PC-9 (cell line): ENCODE results near the gene ZNF407. TPM values are rescaled to one million over a fixed set of nuclear protein-coding genes. Genes with fewer than 3 reads are reported as not detected.

Experiments
- BruUV-seq: library from RNA; stranded (reverse); fragments of 400-500 nt; replicated peaks from 2 replicates; lab custom pipeline; 2021; lab: Mats Ljungman, UMichigan
- CTCF ChIA-PET: fragments of 300-600 bp; sonication (Branson Sonifier 250); formaldehyde crosslinking; loops from one replicate; lab custom pipeline; 2022; ENCODE audit warnings: antibody characterized with exemption; lab: Charles Lee
- POLR2A ChIA-PET: fragments of 300-600 bp; sonication (Branson Sonifier 250); formaldehyde crosslinking; loops from one replicate; lab custom pipeline; 2022; ENCODE audit warnings: antibody characterized with exemption; ENCODE audit not compliant: unreplicated experiment; lab: Charles Lee
- DNase-seq, 2 experiments: peaks; one replicate each; pipeline versions ENCODE4 v3.0.0 to v3.0.0-alpha.2; 2015 to 2022; ENCODE audit warnings: mixed read lengths in 1 of 2
- H2AFZ ChIP-seq: fragments of 200-600 bp; sonication (generic); 2 replicates; pipeline ENCODE4 v1.8.1; 2017; ENCODE audit warnings: antibody characterized with exemption
- H3F3A ChIP-seq: fragments of 200-600 bp; sonication (generic); 2 replicates; pipeline ENCODE4 v1.8.1; 2017; ENCODE audit warnings: antibody characterized with exemption, mild to moderate bottlenecking, low read depth; ENCODE audit not compliant: insufficient read depth
- H3K27ac ChIP-seq: fragments of 200-600 bp; sonication (generic); 2 replicates; pipeline ENCODE4 v1.6.1; 2016; ENCODE audit warnings: mixed run types
- H3K27me3 ChIP-seq: fragments of 200-600 bp; sonication (generic); 2 replicates; pipeline ENCODE4 v1.6.1; 2016; ENCODE audit warnings: low read depth, mixed run types; ENCODE audit not compliant: insufficient read depth
- H3K36me3 ChIP-seq: fragments of 200-600 bp; sonication (generic); 2 replicates; pipeline ENCODE4 v1.6.1; 2016; ENCODE audit warnings: low read depth, mixed run types
- H3K4me1 ChIP-seq: fragments of 200-600 bp; sonication (generic); replicated peaks from 2 replicates; pipeline ENCODE4 v1.6.1; 2016; ENCODE audit warnings: mixed run types; ENCODE audit not compliant: insufficient read depth
- H3K4me2 ChIP-seq: fragments of 200-600 bp; sonication (generic); 2 replicates; pipeline ENCODE4 v1.6.1; 2017; ENCODE audit warnings: mixed run types
- H3K4me3 ChIP-seq: fragments of 200-600 bp; sonication (generic); 2 replicates; pipeline ENCODE4 v1.6.1; 2016; ENCODE audit warnings: mixed run types
- H3K79me2 ChIP-seq: fragments of 200-600 bp; sonication (generic); 2 replicates; pipeline ENCODE4 v1.6.1; 2017; ENCODE audit warnings: low read depth, mixed run types
- H3K9me2 ChIP-seq: fragments of 200-600 bp; sonication (generic); 2 replicates; pipeline ENCODE4 v1.8.1; 2017; ENCODE audit warnings: mild to moderate bottlenecking; ENCODE audit not compliant: insufficient read depth
- H3K9me3 ChIP-seq: fragments of 200-600 bp; sonication (generic); 2 replicates; pipeline ENCODE4 v1.8.1; 2016; ENCODE audit warnings: low read depth; ENCODE audit not compliant: insufficient read depth
- H4K20me1 ChIP-seq: fragments of 200-600 bp; sonication (generic); 2 replicates; pipeline ENCODE4 v1.8.1; 2017; ENCODE audit not compliant: insufficient read depth
- CTCF ChIP-seq: fragments of 200-600 bp; sonication (generic); conservative IDR thresholded peaks from 2 replicates; pipeline ENCODE4 v1.6.1; 2017; ENCODE audit warnings: mixed run types, antibody characterized with exemption, mild to moderate bottlenecking, moderate library complexity
- EZH2 ChIP-seq: fragments of 200-600 bp; sonication (generic); IDR thresholded peaks from 2 replicates; pipeline ENCODE4 v1.8.0; 2017; ENCODE audit warnings: antibody characterized with exemption, low read depth
- intact Hi-C: fragments of 100-400 bp; cut with micrococcal nuclease; formaldehyde crosslinking; loops from one replicate; pipeline ENCODE4 v1.10.0; 2022; ENCODE audit not compliant: unreplicated experiment
- total RNA-seq: library from RNA; stranded (reverse); gene quantifications from 2 replicates; pipeline ENCODE4 v1.2.3, GENCODE V29; 2021

Gene ZNF407
- total RNA-seq, 1 experiment from 2014 or later: 13.4 TPM

- POLR2A ChIA-PET: no interaction called here
- Histone ChIP-seq H3K4me1 (no peaks in the 10 kb centered on the region), H3K4me2 (no peak overlapping the region), H3K36me3 (no peaks in the 10 kb centered on the region), H3K4me3 (no peak overlapping the region), H4K20me1 (no peaks in the 10 kb centered on the region), H3F3A (no peaks in the 10 kb centered on the region), H3K9me2 (no peaks in the 10 kb centered on the region), H3K27ac (no peak overlapping the region), H3K27me3 (no peaks in the 10 kb centered on the region), H3K9me3 (no peaks in the 10 kb centered on the region), H3K79me2 (no peaks in the 10 kb centered on the region), H2AFZ (no peak overlapping the region)
- no TSS peak for BruUV-seq
- TF ChIP-seq EZH2 (no peak), CTCF (peak; percentile 67)
- CTCF ChIA-PET: interaction anchor here (0.5 to 0.8 kb wide), 4 partner anchors 21 to 114 kb away, joined by 3 to 5 read pairs (median 3); no protein-coding TSS in a partner anchor
- intact Hi-C loops: no loop called here
- no peak for DNase-seq
Observed at GRCh38 chr18:74819433-74820059, 221.9 kb downstream of the ZNF407 start.

GRCh38 chr18:74820160-74820780 lies 222.6 kb downstream of the ZNF407 start:
- H3K36me3 ChIP-seq: no peaks in the 10 kb centered on the region
- DNase-seq: no peak
- CTCF ChIA-PET: interaction anchor here (0.6 to 0.8 kb wide), 2 partner anchors 97 to 115 kb away, joined by 3 to 5 read pairs; no protein-coding TSS in a partner anchor
- H3K4me1 ChIP-seq: no peaks in the 10 kb centered on the region
- BruUV-seq: no TSS peak
- H3K9me3 ChIP-seq: no peaks in the 10 kb centered on the region
- no peak overlapping the region for H3K4me2 ChIP-seq
- no peak for TF ChIP-seq CTCF
- TF ChIP-seq EZH2: no peak
- H3K4me3 ChIP-seq: no peak overlapping the region
- H3K27ac ChIP-seq: no peak overlapping the region
- H3K9me2 ChIP-seq: no peaks in the 10 kb centered on the region
- no peaks in the 10 kb centered on the region for H3F3A ChIP-seq
- no peaks in the 10 kb centered on the region for H3K27me3 ChIP-seq
- H2AFZ ChIP-seq: no peak overlapping the region
- H3K79me2 ChIP-seq: no peaks in the 10 kb centered on the region
- no peaks in the 10 kb centered on the region for H4K20me1 ChIP-seq
- intact Hi-C loops: no loop called here
- POLR2A ChIA-PET: no interaction called here

GRCh38 chr18:74825460-74825859 lies 227.8 kb downstream of the ZNF407 start:
- H3K9me3 ChIP-seq: no peaks in the 10 kb centered on the region; the same call in 1 of the 2 replicates
- H3K79me2 ChIP-seq: no peaks in the 10 kb centered on the region
- no peak for DNase-seq
- TF ChIP-seq CTCF (no peak), EZH2 (no peak)
- no peaks in the 10 kb centered on the region for H3K9me2 ChIP-seq
- H3K4me3 ChIP-seq: no peak overlapping the region
- intact Hi-C loops: no loop called here
- no TSS peak for BruUV-seq
- no peak overlapping the region for H2AFZ ChIP-seq
- ChIA-PET POLR2A (no interaction called here), CTCF (no interaction called here)
- H3K4me1 ChIP-seq: no peaks in the 10 kb centered on the region
- H3K36me3 ChIP-seq: no peaks in the 10 kb centered on the region
- H3K27ac ChIP-seq: no peak overlapping the region
- no peaks in the 10 kb centered on the region for H3K27me3 ChIP-seq
- H4K20me1 ChIP-seq: no peaks in the 10 kb centered on the region; the same call in 1 of the 2 replicates
- no peak overlapping the region for H3K4me2 ChIP-seq
- no peaks in the 10 kb centered on the region for H3F3A ChIP-seq
